Tibial nerve (tissue), 3 donors: ENCODE data around the gene RALGDS.

Experiments used
- POLR2A ChIP-seq, 2 donors: fragments of 450-650 bp; IDR thresholded peaks; one replicate each; pipeline ENCODE4 v1.6.1; 2017; ENCODE audit warnings: antibody characterized with exemption in 2 of 2, mild to moderate bottlenecking in 2 of 2, moderate library complexity in 2 of 2
- TF ChIP-seq, protein P1 (sequence below), 5 experiments: fragments of 200-600 bp in 3 of 5; fragments of 450-650 bp in 2 of 5; sonication (generic) in 3 of 5; IDR thresholded peaks; one replicate each; pipeline ENCODE4 v1.5.1; 2016 to 2019; ENCODE audit warnings: antibody characterized with exemption in 5 of 5, mild to moderate bottlenecking in 3 of 5, moderate library complexity in 2 of 5

DNA sequence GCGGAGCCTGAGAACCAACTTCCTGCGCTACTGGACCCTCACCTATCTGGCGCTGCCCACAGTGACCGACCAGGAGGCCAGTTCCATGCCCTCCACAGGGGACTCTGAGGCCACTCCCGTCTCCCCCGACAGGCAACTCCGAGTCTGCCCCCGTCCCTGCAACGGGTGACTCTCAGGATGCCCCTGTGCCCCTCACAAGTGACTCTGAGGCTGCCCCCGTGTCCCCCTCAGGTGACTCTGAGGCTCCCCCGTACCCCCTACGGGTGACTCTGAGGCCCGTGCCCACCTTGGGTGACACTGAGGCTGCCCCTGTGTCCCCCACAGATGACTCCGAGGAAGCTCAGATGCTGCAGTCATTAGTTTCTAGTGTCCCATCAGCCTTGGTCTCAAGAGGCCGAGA, 34.1 kb downstream of the RALGDS start:
- TF ChIP-seq, protein P1, sequence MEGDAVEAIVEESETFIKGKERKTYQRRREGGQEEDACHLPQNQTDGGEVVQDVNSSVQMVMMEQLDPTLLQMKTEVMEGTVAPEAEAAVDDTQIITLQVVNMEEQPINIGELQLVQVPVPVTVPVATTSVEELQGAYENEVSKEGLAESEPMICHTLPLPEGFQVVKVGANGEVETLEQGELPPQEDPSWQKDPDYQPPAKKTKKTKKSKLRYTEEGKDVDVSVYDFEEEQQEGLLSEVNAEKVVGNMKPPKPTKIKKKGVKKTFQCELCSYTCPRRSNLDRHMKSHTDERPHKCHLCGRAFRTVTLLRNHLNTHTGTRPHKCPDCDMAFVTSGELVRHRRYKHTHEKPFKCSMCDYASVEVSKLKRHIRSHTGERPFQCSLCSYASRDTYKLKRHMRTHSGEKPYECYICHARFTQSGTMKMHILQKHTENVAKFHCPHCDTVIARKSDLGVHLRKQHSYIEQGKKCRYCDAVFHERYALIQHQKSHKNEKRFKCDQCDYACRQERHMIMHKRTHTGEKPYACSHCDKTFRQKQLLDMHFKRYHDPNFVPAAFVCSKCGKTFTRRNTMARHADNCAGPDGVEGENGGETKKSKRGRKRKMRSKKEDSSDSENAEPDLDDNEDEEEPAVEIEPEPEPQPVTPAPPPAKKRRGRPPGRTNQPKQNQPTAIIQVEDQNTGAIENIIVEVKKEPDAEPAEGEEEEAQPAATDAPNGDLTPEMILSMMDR (IDR thresholded peaks at IDR 0.05), result no peak
- no peak for TF ChIP-seq POLR2A (IDR thresholded peaks at IDR 0.05)
